ENCODE measurements around the gene CD70.
A peak's percentile ranks its signal among the peaks of the same experiment; 100 is the strongest.
"Not testable (repeated sequence)": the region's sequence is repeated elsewhere in the genome, so short reads cannot be mapped to it uniquely, and the experiment has no call there.

Gene CD70
- total RNA-seq, result 0.56 to 1.9 reads per million in 2 donors

GRCh38 chr19:6590827-6591319 is at the start of gene CD70:
Gene CD70 (minus strand): TSS chr19:6591150. CDS start chr19:6591002, 148 bp downstream.
- peak; percentile 36 for DNase-seq

GRCh38 chr19:6640333-6640732 is 49.4 kb upstream of the CD70 start:
- DNase-seq, result not testable (repeated sequence)

GRCh38 chr19:6639439-6639838 is 48.5 kb upstream of the CD70 start:
- DNase-seq, result no peak

- not testable (repeated sequence) for DNase-seq
Observed at GRCh38 chr19:6633456-6633813, 42.5 kb upstream of the CD70 start.

- DNase-seq, result not testable (repeated sequence)
Observed at GRCh38 chr19:6632747-6633455, 42.0 kb upstream of the CD70 start.

GRCh38 chr19:6632002-6632621 is 41.2 kb upstream of the CD70 start:
- no peak for DNase-seq

GRCh38 chr19:6626764-6627163 is 35.8 kb upstream of the CD70 start:
- DNase-seq, result no peak

- no peak for DNase-seq
Observed at GRCh38 chr19:6617374-6617773, 26.4 kb upstream of the CD70 start.

- no peak for DNase-seq
Observed at GRCh38 chr19:6616011-6616410, 25.1 kb upstream of the CD70 start.

GRCh38 chr19:6613711-6614110 is 22.8 kb upstream of the CD70 start:
- no peak for DNase-seq

- no peak for DNase-seq
Observed at GRCh38 chr19:6610934-6611852, 20.2 kb upstream of the CD70 start.

- DNase-seq, result no peak
Observed at GRCh38 chr19:6608940-6609339, 18.0 kb upstream of the CD70 start.

GRCh38 chr19:6608146-6608545 is 17.2 kb upstream of the CD70 start:
- DNase-seq, result not testable (repeated sequence)

- DNase-seq, result not testable (repeated sequence)
Observed at GRCh38 chr19:6606276-6607070, 15.5 kb upstream of the CD70 start.

- no peak for DNase-seq
Observed at GRCh38 chr19:6604906-6605305, 14.0 kb upstream of the CD70 start.

GRCh38 chr19:6602729-6603114 is 11.8 kb upstream of the CD70 start:
- DNase-seq, result no peak

GRCh38 chr19:6601537-6602052 is 10.6 kb upstream of the CD70 start:
- DNase-seq, result not testable (repeated sequence)

GRCh38 chr19:6600951-6601536 is 10.1 kb upstream of the CD70 start:
- DNase-seq, result not testable (repeated sequence)

GRCh38 chr19:6599866-6600454 is 9.0 kb upstream of the CD70 start:
- DNase-seq, result no peak

- DNase-seq, result not testable (repeated sequence)
Observed at GRCh38 chr19:6598254-6598892, 7.4 kb upstream of the CD70 start.
